NCI-H82 treated with DMSO at 0.1 percent for 48 hours (cell line): ENCODE data around the gene APOL4.
A peak's percentile ranks its signal among the peaks of the same experiment; 100 is the strongest.
"Not testable (repeated sequence)": the region's sequence is repeated elsewhere in the genome, so short reads cannot be mapped to it uniquely, and the experiment has no call there.

Source experiments
- DNase-seq: peaks from one replicate; lab custom pipeline; 2025; ENCODE audit not compliant: unreplicated experiment; lab: John Stamatoyannopoulos, UW

Gene APOL4

GRCh38 chr22:36208162-36208765 lies 6.7 kb upstream of the APOL4 start:
- no peak for DNase-seq

- no peak for DNase-seq
Measured at GRCh38 chr22:36206255-36206654, 4.6 kb upstream of the APOL4 start.

- not testable (repeated sequence) for DNase-seq
Measured at GRCh38 chr22:36205573-36205972, 4.0 kb upstream of the APOL4 start.

GRCh38 chr22:36204632-36205015 lies 3.0 kb upstream of the APOL4 start:
- DNase-seq: no peak

- no peak for DNase-seq
Measured at GRCh38 chr22:36204001-36204631, 2.5 kb upstream of the APOL4 start.

GRCh38 chr22:36203441-36203840 lies 1.8 kb upstream of the APOL4 start:
- not testable (repeated sequence) for DNase-seq

GRCh38 chr22:36202906-36203305 lies 1.3 kb upstream of the APOL4 start:
- DNase-seq: not testable (repeated sequence)

GRCh38 chr22:36201025-36201424 lies 584 bp downstream of the APOL4 start:
- not testable (repeated sequence) for DNase-seq

- no peak for DNase-seq
Measured at GRCh38 chr22:36199001-36199551, 2.5 kb downstream of the APOL4 start.

- no peak for DNase-seq
Measured at GRCh38 chr22:36198536-36198935, 3.1 kb downstream of the APOL4 start.

GRCh38 chr22:36197514-36198146 lies 4.0 kb downstream of the APOL4 start:
- no peak for DNase-seq

GRCh38 chr22:36197065-36197440 lies 4.6 kb downstream of the APOL4 start:
- DNase-seq: peak; percentile 12

- DNase-seq: no peak
Measured at GRCh38 chr22:36196254-36197064, 5.2 kb downstream of the APOL4 start.

GRCh38 chr22:36194971-36195370 lies 6.6 kb downstream of the APOL4 start:
- DNase-seq: no peak

- no peak for DNase-seq
Measured at GRCh38 chr22:36194385-36194784, 7.2 kb downstream of the APOL4 start.

- DNase-seq: no peak
Measured at GRCh38 chr22:36193577-36193976, 8.0 kb downstream of the APOL4 start.

GRCh38 chr22:36193171-36193570 lies 8.4 kb downstream of the APOL4 start:
- no peak for DNase-seq

GRCh38 chr22:36192542-36192941 lies 9.1 kb downstream of the APOL4 start:
- DNase-seq: no peak

GRCh38 chr22:36191106-36191836 lies 10.3 kb downstream of the APOL4 start:
- DNase-seq: no peak

GRCh38 chr22:36187862-36188261 lies 13.7 kb downstream of the APOL4 start:
- not testable (repeated sequence) for DNase-seq
